ENCODE results near the gene IQSEC1. TPM values are rescaled to one million over a fixed set of nuclear protein-coding genes. Genes with fewer than 3 reads are reported as not detected.

Gene IQSEC1
- total and polyA plus RNA-seq, 2 donors (not counting 3 experiments of a cell fraction or from before 2014, with no cell fraction given) = 5.2 to 18.0 TPM

DNA sequence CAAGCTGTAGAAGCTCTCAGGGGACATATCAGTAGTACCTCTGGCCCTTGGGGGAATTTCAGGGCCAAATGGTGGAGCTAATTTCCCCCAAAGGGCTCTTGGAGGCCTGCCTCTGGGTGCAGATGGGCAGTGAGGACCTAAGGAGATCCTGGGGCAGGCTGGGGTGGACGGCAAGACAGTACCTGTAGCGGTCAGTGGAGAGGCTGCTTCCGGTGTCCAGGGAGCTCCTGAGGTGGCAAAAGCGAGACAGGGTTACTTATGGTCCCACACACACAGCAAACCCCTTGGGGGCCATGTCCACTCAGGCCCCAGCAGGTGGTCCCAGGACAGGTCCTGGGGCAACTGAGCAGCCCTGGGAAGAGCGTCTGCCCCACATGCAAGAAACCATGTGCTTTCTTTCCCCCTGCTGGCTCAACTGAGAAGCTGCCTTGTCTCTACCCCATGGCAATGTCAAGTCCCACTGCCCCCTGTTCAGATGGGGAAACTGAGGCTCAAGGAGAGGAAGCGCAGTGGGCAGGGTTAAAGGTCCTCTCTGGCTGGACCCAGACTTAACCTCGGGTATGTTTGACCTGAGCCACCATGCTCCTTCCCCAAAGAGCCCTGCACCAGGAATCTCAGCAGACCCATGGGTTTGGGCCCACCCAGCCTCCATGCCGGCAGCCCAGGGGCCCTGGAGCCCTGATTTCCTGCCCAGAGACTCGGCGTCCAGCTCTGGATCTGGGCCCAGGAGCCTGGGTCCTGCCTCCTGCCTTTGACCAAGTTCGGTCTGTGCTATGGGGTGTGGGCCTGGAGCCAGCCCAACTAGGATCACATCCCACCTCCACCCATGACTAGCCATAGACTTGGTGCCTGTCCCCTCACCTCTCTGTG, 25.7 kb downstream of the IQSEC1 start:
- H3K4me2 ChIP-seq (ENCODE audit: insufficient read depth, low read length) = no peak overlapping the region
- no peak for FAIRE-seq
- dilution Hi-C loops (cut with MboI; ENCODE audit: extremely low pct_ligation_motif_present, low sequenced_read_pairs) (no loop called here), intact Hi-C loops (cut with micrococcal nuclease) (no loop called here)
- H3K27me3 ChIP-seq (ENCODE audit: control insufficient read depth in 2 of 2, insufficient read depth in 2 of 2, low read length in 2 of 2) = no peaks in the 10 kb centered on the region
- H3K79me2 ChIP-seq (ENCODE audit: control insufficient read depth, insufficient read depth, low read length) = no peaks in the 10 kb centered on the region
- H3K4me1 ChIP-seq (ENCODE audit: control insufficient read depth, extremely low read depth, insufficient read depth, low read length) = no peaks in the 10 kb centered on the region
- H3K9me3 ChIP-seq (replicated peaks; ENCODE audit: control insufficient read depth, insufficient read depth, low read length) = no peaks in the 10 kb centered on the region
- CTCF ChIA-PET = interaction anchor here (1.0 kb wide), 1 partner anchor 44 kb away, joined by 3 read pairs; no protein-coding TSS in a partner anchor
- H2AFZ ChIP-seq (ENCODE audit: low read depth, low read length) = no peak overlapping the region
- H4K20me1 ChIP-seq (replicated peaks; ENCODE audit: control insufficient read depth, extremely low read depth, insufficient read depth, low read length) = no peaks in the 10 kb centered on the region
- POLR2A ChIA-PET = no interaction called here
- H3K4me3 ChIP-seq (replicated peaks in 1 of 3; ENCODE audit: insufficient read depth in 1 of 3, low read depth in 1 of 3, low read length in 3 of 3) = no peak overlapping the region
- BruUV-seq (replicated peaks) = no TSS peak
- TF ChIP-seq, protein P1, sequence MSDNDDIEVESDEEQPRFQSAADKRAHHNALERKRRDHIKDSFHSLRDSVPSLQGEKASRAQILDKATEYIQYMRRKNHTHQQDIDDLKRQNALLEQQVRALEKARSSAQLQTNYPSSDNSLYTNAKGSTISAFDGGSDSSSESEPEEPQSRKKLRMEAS (IDR thresholded peaks at IDR 0.05; ENCODE audit: insufficient read depth, insufficient read length) = peak; percentile 15
- TF ChIP-seq GATA2 (IDR thresholded peaks at IDR 0.05; ENCODE audit: insufficient read depth, insufficient read length, low read depth, low read length) = no peak
- H3K9ac ChIP-seq (replicated peaks; ENCODE audit: extremely low read depth, insufficient read depth, low read length) = no peak overlapping the region
- no peak overlapping the region for H3K27ac ChIP-seq (ENCODE audit: insufficient read depth, low read depth, low read length)
- H3K9me1 ChIP-seq (replicated peaks; ENCODE audit: control insufficient read depth, extremely low read depth, insufficient read depth, low read length) = no peaks in the 10 kb centered on the region
- DNase-seq (ENCODE audit: low read depth, low spot score) = no peak
- H3K36me3 ChIP-seq (ENCODE audit: control insufficient read depth in 2 of 2, extremely low read depth in 1 of 2, insufficient read depth in 2 of 2, low read length in 2 of 2) = no peaks in the 10 kb centered on the region

DNA sequence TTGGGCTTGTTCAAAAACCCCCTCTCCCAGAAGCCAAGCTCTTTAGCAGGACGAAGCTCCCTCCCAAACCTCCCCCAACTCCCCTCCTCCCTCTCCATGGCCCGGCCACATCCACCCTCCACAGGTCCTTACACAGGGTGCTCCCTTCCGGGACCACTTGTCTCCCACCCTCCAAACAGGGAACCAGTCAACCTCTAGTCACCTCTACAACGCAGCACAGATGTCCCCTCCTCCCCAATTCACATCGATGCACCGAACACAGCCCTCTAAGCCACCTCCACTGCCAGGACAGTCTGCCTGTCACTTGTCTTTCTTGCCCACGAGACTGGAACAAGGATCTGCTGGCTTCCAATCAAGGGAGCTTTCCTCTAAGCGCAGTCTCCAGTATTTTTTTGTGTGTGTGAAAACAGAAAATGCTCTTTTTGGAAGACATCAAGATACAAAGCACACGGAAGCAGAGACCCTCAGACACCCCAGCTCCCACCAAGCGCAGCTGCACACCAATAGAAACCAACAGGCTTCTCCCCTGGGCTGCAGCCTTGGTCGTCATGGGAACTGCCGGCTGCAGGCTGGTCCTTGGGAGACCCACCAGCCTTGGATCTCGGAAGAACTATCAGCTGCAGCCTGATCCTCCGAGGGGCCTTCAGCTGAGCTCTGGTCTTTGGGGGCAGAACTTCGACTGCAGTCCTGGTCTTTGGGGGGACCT, 26.5 kb downstream of the IQSEC1 start:
- Histone ChIP-seq H3K9me1 (replicated peaks; ENCODE audit: control insufficient read depth, extremely low read depth, insufficient read depth, low read length) (no peaks in the 10 kb centered on the region), H3K79me2 (ENCODE audit: control insufficient read depth, insufficient read depth, low read length) (no peaks in the 10 kb centered on the region), H3K27ac (ENCODE audit: insufficient read depth, low read depth, low read length) (no peak overlapping the region), H3K36me3 (ENCODE audit: control insufficient read depth in 2 of 2, extremely low read depth in 1 of 2, insufficient read depth in 2 of 2, low read length in 2 of 2) (no peaks in the 10 kb centered on the region), H3K9me3 (replicated peaks; ENCODE audit: control insufficient read depth, insufficient read depth, low read length) (no peaks in the 10 kb centered on the region), H3K9ac (replicated peaks; ENCODE audit: extremely low read depth, insufficient read depth, low read length) (no peak overlapping the region), H3K4me1 (ENCODE audit: control insufficient read depth, extremely low read depth, insufficient read depth, low read length) (no peaks in the 10 kb centered on the region), H3K27me3 (ENCODE audit: control insufficient read depth in 2 of 2, insufficient read depth in 2 of 2, low read length in 2 of 2) (no peaks in the 10 kb centered on the region), H4K20me1 (replicated peaks; ENCODE audit: control insufficient read depth, extremely low read depth, insufficient read depth, low read length) (no peaks in the 10 kb centered on the region), H3K4me3 (replicated peaks in 1 of 3; ENCODE audit: insufficient read depth in 1 of 3, low read depth in 1 of 3, low read length in 3 of 3) (no peak overlapping the region), H3K4me2 (ENCODE audit: insufficient read depth, low read length) (no peak overlapping the region), H2AFZ (ENCODE audit: low read depth, low read length) (no peak overlapping the region)
- TF ChIP-seq, protein P1 (IDR thresholded peaks at IDR 0.05; ENCODE audit: insufficient read depth, insufficient read length) = no peak
- TF ChIP-seq CTCF (IDR thresholded peaks at IDR 0.05; ENCODE audit: extremely low read depth in 1 of 2, insufficient read depth in 1 of 2, low read depth in 1 of 2, low read length in 2 of 2) (no peak), GATA2 (IDR thresholded peaks at IDR 0.05; ENCODE audit: insufficient read depth, insufficient read length, low read depth, low read length) (no peak), MYC (IDR thresholded peaks at IDR 0.05; ENCODE audit: low read depth, low read length) (no peak), EZH2 (IDR thresholded peaks at IDR 0.05; ENCODE audit: borderline replicate concordance, low read depth, low read length, severe bottlenecking) (no peak), POLR2AphosphoS5 (IDR thresholded peaks at IDR 0.05; ENCODE audit: insufficient read depth, low read depth, low read length) (no peak), FOS (IDR thresholded peaks at IDR 0.05; ENCODE audit: borderline replicate concordance, insufficient read depth, low read length) (no peak), JUN (IDR thresholded peaks at IDR 0.05; ENCODE audit: borderline replicate concordance, insufficient read depth, insufficient read length, low read depth) (no peak), POLR2A (IDR thresholded peaks at IDR 0.05; ENCODE audit: low read depth, low read length) (no peak)
- BruUV-seq (replicated peaks) = no TSS peak
- DNase-seq (ENCODE audit: low read depth, low spot score) (no peak), FAIRE-seq (no peak)
- dilution Hi-C loops (cut with MboI; ENCODE audit: extremely low pct_ligation_motif_present, low sequenced_read_pairs) = no loop called here
- POLR2A ChIA-PET = no interaction called here
- CTCF ChIA-PET = no interaction called here
- intact Hi-C loops (cut with micrococcal nuclease) = no loop called here
